Progenitor cell of endocrine pancreas (in vitro differentiated cells): ENCODE data around the gene PLSCR4. TPM values are rescaled to one million over a fixed set of nuclear protein-coding genes. Genes with fewer than 3 reads are reported as not detected.
A peak's percentile ranks its signal among the peaks of the same experiment; 100 is the strongest.

ENCODE experiments used
- DNase-seq: peaks from one replicate; pipeline ENCODE4 v3.0.0; 2021; ENCODE audit warnings: low spot score; ENCODE audit not compliant: unreplicated experiment
- H3K27ac Mint-ChIP-seq: 2 replicates; pipeline ENCODE4 v1.8.0; 2021; ENCODE audit warnings: mild to moderate bottlenecking, moderate library complexity, mixed read lengths
- H3K27me3 Mint-ChIP-seq: 2 replicates; pipeline ENCODE4 v1.8.0; 2021; ENCODE audit warnings: mixed read lengths
- H3K36me3 Mint-ChIP-seq: 2 replicates; pipeline ENCODE4 v1.8.0; 2022; ENCODE audit warnings: mixed read lengths; ENCODE audit not compliant: insufficient read depth
- H3K4me1 Mint-ChIP-seq: 2 replicates; pipeline ENCODE4 v1.8.0; 2021; ENCODE audit warnings: low read depth, mixed read lengths
- H3K4me3 Mint-ChIP-seq: 2 replicates; pipeline ENCODE4 v1.8.0; 2021; ENCODE audit warnings: low read depth, mild to moderate bottlenecking, moderate library complexity, mixed read lengths
- H3K9me3 Mint-ChIP-seq: 2 replicates; pipeline ENCODE4 v1.8.0; 2021; ENCODE audit warnings: low read depth, mixed read lengths
- total RNA-seq: library from RNA; stranded (reverse); gene quantifications from 2 replicates; pipeline ENCODE4 v1.2.1, GENCODE V29; 2021
- TF ChIP-seq, protein P1 (sequence below): fragments of 200-600 bp; sonication (generic); IDR thresholded peaks from one replicate; pipeline ENCODE4 v1.5.0; 2021; ENCODE audit warnings: antibody characterized with exemption, mild to moderate bottlenecking; ENCODE audit not compliant: unreplicated experiment

Gene PLSCR4
- total RNA-seq, 1 donor from 2014 or later: 9.2 TPM

DNA sequence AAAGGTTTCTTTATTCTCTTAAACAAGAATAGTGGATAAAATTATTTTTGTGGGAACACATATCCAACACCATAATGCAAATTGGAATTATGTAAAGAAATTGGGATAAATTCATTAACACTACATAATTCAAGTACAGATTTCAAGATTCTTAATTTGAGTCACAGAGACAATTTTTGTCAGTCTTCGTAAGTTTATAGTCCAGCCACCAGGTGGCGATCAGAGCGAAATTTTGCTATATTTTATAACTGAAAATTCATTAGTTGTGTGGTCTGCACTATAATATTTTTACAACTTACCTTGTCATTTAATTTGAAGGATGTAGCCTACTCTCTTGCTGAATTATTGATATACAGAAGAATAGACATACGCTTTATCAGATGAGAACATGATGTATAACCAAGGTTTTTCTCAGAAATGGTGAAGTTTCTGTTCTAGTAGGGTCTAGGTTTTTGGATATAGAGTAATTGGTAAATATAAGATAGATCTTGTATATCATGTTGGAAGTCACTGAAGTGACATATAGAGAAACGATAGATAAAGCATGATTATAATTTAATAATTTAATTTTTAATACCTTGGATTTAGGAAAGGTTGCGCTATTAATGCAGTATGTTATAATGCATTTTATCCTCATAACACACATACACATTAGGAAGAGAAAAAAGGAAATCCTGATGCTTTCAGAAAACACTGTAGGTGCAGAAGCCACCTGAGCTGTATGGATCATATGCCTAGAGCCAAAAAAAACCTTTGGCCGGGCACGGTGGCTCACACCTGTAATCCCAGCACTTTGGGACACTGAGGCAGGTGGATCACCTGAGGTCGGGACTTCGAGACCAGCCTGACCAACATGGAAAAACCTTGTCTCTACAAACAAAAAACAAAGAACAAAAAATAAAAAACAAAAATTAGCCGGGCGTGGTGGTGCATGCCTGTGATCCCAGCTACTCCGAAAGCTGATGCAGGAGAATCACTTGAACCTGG lies 31.7 kb downstream of the PLSCR4 start:
- TF ChIP-seq, protein P1, sequence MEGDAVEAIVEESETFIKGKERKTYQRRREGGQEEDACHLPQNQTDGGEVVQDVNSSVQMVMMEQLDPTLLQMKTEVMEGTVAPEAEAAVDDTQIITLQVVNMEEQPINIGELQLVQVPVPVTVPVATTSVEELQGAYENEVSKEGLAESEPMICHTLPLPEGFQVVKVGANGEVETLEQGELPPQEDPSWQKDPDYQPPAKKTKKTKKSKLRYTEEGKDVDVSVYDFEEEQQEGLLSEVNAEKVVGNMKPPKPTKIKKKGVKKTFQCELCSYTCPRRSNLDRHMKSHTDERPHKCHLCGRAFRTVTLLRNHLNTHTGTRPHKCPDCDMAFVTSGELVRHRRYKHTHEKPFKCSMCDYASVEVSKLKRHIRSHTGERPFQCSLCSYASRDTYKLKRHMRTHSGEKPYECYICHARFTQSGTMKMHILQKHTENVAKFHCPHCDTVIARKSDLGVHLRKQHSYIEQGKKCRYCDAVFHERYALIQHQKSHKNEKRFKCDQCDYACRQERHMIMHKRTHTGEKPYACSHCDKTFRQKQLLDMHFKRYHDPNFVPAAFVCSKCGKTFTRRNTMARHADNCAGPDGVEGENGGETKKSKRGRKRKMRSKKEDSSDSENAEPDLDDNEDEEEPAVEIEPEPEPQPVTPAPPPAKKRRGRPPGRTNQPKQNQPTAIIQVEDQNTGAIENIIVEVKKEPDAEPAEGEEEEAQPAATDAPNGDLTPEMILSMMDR: peak; percentile 90
- Mint-ChIP-seq H3K4me3 (no peak overlapping the region), H3K4me1 (peaks cover 18% of the 10 kb centered on the region)

DNA sequence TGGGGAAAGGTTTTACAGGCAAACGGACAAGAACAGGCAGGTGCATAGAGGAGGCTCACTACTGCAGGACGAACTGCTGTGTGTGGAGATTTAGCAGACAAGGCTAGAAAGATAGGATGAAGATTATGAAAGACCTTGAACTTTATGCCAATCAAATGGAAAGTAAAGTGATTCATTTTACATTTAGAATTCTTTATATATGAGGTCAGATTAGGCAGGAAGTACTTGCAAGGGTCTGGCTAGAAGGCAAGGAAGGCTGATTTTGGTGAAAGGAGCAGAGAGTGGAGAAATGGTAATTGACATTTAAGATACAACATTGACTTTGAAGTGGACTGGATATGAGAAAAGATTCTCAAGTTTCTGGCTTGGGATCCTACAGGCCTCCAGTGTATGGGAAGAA lies 33.6 kb downstream of the PLSCR4 start:
- no peaks in the 10 kb centered on the region for H3K27me3 Mint-ChIP-seq
- no peak overlapping the region for H3K4me3 Mint-ChIP-seq
- H3K27ac Mint-ChIP-seq: no peak overlapping the region
- DNase-seq: no peak
- peaks cover 10% of the 10 kb centered on the region for H3K4me1 Mint-ChIP-seq
- H3K9me3 Mint-ChIP-seq: peaks cover 2% of the 10 kb centered on the region
- TF ChIP-seq, protein P1: no peak
- peaks cover 7% of the 10 kb centered on the region for H3K36me3 Mint-ChIP-seq

More for the DNA sequence above, 31.7 kb downstream of the PLSCR4 start:
- H3K27me3 Mint-ChIP-seq: no peaks in the 10 kb centered on the region
- DNase-seq: no peak
- H3K36me3 Mint-ChIP-seq: peaks cover 8% of the 10 kb centered on the region
- H3K9me3 Mint-ChIP-seq: no peaks in the 10 kb centered on the region
- no peak overlapping the region for H3K27ac Mint-ChIP-seq

DNA sequence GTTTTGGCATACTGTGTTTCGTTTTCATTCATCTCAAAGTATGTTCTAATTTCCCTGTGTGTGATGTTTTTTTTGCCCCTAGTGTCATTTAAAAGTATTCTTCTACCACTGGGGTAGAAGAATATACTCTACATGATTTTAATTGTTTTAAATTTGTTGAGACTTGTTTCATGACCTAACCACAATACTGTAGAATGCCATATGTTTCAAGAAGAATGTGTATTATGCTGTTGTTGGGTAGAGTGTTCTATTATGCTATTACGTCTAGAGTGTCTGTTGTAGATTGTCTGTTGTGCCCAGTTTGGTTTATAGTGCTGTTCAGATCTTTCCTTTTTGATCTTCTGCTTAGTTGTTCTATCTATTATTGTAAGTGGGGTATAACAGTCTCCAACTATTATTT lies 36.4 kb downstream of the PLSCR4 start:
- no peak overlapping the region for H3K4me3 Mint-ChIP-seq
- TF ChIP-seq, protein P1: no peak
- peaks cover 4% of the 10 kb centered on the region for H3K36me3 Mint-ChIP-seq
- H3K27ac Mint-ChIP-seq: no peak overlapping the region
- no peaks in the 10 kb centered on the region for H3K4me1 Mint-ChIP-seq
- H3K27me3 Mint-ChIP-seq: no peaks in the 10 kb centered on the region
- peaks cover 2% of the 10 kb centered on the region for H3K9me3 Mint-ChIP-seq
- no peak for DNase-seq

DNA sequence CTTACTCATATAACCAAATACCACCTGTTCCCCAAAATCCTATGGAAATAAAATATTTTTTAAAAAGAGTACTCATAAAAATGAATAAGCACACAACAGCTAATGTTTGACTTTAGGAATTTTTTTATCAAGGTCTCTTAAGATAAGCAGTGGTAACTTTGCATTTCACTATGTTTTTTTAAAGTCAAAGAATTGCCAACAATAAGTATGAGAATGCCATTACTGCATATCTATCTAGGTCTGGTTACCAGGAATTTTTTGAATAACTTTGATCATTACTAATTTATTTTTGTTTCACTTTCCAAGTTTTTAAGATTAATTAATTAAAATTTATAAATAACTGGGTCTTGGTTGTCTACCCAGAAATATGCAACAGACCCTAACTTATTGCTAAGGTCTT lies 41.5 kb downstream of the PLSCR4 start:
- TF ChIP-seq, protein P1: no peak
- DNase-seq: no peak
- no peak overlapping the region for H3K27ac Mint-ChIP-seq
- peaks cover 16% of the 10 kb centered on the region for H3K36me3 Mint-ChIP-seq
- peaks cover 6% of the 10 kb centered on the region for H3K9me3 Mint-ChIP-seq
- no peak overlapping the region for H3K4me3 Mint-ChIP-seq
- no peaks in the 10 kb centered on the region for H3K27me3 Mint-ChIP-seq
- no peaks in the 10 kb centered on the region for H3K4me1 Mint-ChIP-seq

DNA sequence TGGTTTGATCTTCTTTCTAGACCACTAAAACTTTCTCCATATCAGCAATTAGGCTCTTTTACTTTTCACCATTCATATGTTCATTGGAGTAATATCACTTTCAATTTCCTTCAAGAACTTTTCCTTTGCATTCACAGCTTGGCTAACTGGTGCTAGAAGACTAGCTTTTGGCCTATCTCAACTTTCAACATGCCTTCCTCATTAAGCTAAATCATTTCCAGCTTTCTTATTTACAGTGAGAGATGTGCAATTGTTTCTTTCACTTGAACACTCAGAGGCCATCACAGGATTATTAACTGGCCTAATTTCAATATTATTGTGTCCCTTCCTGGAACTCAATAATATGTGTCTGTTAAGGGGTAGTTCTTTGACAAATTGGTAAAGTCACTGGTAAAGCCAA lies 47.1 kb downstream of the PLSCR4 start:
- Mint-ChIP-seq H3K4me3 (no peak overlapping the region), H3K27ac (peak overlapping the region; percentile 42)

More for the DNA sequence above, 47.1 kb downstream of the PLSCR4 start:
- TF ChIP-seq, protein P1: no peak
- Mint-ChIP-seq H3K4me1 (peaks cover 3% of the 10 kb centered on the region), H3K27me3 (no peaks in the 10 kb centered on the region), H3K9me3 (peaks cover 3% of the 10 kb centered on the region), H3K36me3 (peaks cover 15% of the 10 kb centered on the region)
- no peak for DNase-seq
